DMS53 (cell line): ENCODE data around the gene FXYD4.
"Not testable (repeated sequence)": the region's sequence is repeated elsewhere in the genome, so short reads cannot be mapped to it uniquely, and the experiment has no call there.

ENCODE experiments used
- DNase-seq: peaks from one replicate; lab custom pipeline; 2025; lab: John Stamatoyannopoulos, UW

FXYD4 gene

DNA sequence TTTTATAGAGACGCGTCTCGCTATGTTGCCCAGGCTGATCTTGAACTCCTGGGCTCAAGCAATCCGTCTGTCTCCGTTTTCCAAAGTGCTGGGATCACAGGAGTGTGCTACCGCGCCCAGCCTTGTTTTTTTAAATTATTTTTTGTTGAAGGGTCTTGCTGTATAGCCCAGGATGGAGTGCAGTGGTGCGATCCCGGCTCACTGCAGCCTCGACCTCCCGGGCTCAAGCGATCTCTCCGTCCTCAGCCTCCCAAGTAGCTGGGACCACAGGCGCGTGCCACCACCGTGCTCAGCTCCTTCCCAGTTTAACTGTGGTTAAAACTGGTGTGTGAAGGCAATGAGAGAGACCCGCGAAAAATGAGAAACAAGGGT, 48.5 kb downstream of the FXYD4 start:
- no peak for DNase-seq

DNA sequence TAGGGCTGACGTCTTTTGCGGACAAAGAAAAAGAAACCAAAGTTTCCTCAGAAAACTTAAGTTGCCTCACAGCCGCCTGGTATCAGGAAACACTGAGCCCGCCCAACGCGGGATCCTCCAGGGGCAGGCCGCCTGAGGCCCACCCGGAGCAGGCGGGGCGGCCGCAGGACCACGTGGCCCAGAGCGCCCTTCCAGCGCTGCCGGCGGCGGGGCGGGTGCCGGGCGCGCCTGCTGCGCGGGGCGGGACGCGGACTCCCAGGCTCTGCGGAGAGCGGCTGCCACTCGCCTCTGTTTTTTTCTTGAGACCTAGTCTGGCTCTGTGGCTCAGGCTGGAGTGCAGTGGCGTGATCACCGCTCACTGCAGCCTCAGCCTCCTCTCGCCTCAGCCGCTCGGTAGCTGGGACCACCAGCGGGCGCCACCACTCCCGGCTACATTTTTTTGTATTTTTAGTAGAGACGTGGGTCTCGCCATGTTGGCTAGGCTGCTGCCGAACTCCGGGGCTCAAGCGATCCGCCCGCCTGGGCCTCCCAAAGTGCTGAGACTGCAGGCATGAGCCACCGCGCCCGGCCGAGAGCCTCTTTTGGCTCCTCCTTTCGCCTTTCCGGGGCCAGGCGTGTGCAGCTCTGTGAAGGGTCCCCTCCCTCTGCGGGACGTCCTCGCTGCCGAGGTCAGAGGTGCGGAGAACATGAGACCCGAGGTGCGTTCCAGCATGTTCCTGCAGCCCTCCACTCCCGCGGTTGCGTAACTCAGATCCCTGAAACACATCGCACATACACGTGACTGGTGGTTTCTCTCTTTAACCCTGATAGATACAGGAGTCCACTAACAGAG, 49.1 kb downstream of the FXYD4 start:
- DNase-seq = peak; percentile 90

DNA sequence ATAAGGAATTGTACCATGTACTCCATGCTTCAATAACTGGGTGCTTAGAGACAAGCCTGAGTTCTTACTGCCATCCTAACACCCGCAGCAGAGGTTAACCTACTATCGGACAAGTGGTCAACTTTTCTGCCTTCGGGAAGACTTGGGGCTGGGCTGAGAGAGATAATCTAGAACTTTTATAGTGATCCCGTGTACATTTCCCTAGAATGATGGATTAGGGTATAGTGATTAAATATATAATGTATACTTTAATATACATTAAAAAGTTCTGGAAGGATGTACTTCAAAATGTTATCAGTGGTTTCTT, 49.7 kb downstream of the FXYD4 start:
- DNase-seq = no peak

GRCh38 chr10:43421519-43421918, 50.1 kb downstream of the FXYD4 start:
- no peak for DNase-seq

DNA sequence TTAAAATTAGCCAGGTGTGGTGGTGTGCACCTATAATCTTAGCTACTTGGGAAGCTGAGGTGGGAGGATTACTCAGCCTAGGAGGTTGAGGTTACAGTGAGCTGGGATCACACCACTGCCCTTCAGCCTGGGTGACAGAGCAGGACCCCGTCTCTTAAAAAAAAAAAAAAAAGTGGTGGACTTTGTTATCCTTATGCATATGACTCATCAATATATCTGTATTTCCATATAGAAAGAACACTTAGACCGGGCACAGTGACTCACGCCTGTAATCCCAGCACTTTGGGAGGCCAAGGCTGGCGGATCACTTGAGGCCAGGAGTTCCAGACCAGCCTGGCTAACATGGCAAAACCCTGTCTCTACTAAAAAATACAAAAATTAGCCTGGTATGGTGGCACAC, 50.5 kb downstream of the FXYD4 start:
- not testable (repeated sequence) for DNase-seq

- DNase-seq = no peak
Measured at GRCh38 chr10:43424416-43424815, 53.0 kb downstream of the FXYD4 start.
